ENCODE measurements around the gene ERGIC1. TPM values are rescaled to one million over a fixed set of nuclear protein-coding genes. Genes with fewer than 3 reads are reported as not detected.

The ERGIC1 gene
- total RNA-seq, 1 donor from 2014 or later: 201 TPM

DNA sequence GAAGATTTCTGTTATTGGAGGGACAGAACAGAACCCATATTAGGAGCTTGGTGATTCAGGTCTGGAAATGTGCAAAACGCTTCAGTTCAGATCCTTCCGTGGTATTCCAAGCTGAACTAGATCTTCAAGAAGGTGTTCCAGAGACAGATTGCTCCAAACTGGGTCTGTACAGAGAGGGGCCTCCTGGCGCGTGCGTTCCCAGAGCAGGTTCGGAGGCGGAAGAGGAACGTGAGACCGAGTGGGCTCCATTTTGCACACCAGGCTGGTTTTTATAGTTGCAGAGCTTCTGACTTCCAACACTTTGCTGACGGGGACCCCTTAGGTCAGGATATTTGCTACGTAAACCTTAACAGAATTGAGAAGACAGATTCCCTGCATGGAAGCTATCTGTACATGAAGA, 108.5 kb downstream of the ERGIC1 start:
- DNase-seq (ENCODE audit: low spot score): no peak

DNA sequence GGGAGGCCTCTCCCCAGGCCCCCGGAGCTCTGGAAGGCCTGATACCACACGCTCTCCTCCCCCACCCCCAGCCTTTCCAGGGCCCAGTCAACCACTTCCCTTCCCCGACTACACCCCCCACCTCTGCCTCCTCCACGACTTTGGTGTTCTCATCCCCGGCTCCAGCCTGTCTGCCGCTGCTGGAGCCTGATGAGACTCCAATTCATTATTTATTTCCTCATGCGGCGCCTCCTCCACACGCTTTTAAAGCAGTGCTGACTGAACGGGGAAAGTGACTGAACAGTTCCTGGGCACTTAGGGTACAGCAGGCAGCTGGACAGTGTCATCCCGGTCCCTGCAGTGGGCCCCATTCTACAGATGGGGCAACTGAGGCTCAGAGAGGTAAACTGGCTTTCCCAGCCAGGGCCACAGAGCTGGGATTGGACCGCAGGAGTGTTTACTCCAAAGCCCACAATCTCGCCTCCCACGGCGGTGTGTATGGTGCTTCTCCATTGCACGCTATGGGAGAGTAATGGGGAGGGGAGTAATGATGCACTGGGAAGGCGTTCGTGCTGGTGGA, 109.3 kb downstream of the ERGIC1 start:
- no peak for DNase-seq (ENCODE audit: low spot score)

DNA sequence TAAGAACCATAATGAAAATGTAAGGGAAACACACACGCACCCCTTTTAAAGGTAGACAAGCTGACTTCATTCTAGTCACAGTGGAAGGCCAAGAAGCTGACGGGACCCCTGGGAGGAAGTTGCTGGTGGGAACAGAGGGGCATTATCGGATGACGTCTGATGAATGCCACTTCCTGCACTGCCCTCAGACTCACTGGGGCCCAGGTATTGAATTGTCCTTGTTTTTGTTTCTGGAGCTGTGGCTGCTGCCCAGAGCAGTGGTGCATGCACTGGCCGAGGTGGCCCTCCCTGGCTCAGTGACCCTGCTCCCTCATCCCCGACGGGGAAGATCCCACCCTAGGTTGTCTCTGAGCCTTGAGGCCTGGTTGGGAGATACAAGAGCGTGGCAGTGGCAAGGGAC, 109.9 kb downstream of the ERGIC1 start:
- no peak for DNase-seq (ENCODE audit: low spot score)

DNA sequence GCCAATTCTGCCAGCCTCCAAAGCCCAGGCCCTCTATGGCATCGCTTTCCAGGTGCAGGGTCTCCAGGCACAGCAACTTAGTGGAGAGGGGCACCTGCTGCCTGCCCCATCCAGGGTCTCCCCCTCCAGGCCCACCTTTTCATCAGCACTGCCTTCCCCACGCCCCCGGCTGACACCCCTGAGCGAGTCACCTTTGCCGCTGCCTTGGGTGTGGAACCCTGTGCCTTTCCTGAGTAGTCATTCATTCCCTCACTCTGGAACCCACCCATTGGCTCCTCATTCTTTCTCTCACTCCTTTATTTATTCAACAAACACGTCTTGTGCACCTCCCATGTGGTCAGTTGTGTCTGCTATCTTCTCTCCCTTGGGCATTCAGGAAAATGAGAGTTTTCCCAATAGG, 110.7 kb downstream of the ERGIC1 start:
- DNase-seq (ENCODE audit: low spot score): no peak

DNA sequence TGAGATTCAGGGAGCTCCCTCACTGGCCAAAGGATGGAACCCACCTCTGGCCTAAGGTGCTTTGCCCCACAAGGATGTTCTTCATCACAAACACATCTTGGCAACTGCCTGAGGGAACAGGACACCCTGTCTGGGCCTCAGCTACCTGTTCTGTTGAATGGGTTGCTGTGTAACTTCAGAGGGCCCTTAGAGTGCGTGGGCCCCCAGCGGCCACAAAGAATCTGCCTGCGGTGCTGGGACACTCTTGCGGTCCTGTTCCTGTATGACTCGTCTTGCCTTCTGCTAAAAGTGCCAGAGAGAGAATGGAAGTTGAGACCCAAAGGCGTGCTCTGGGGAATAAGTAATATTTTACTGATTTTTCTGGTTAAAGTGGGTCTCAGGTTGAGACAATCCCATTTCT, 111.1 kb downstream of the ERGIC1 start:
- DNase-seq (ENCODE audit: low spot score): no peak

DNA sequence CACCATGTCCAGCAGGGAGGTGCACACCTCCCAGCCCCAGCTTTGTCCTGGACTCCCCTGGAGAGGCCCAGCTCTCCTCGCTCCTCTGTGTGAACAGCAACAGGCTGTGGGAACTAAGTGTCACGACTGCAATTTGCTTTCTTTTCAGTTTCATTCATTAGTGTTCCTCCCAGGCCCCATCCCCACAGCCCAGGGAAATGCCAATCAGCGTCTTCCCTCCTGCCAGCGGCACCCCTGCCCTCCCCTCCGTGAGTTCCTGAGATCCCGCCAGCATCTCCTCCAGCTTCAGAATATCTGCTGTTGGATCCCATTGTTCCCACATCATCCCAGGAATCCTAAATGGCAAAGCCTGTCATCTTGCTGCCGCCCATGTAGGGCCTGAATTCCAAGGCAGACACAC, 112.1 kb downstream of the ERGIC1 start:
- DNase-seq (ENCODE audit: low spot score): no peak

DNA sequence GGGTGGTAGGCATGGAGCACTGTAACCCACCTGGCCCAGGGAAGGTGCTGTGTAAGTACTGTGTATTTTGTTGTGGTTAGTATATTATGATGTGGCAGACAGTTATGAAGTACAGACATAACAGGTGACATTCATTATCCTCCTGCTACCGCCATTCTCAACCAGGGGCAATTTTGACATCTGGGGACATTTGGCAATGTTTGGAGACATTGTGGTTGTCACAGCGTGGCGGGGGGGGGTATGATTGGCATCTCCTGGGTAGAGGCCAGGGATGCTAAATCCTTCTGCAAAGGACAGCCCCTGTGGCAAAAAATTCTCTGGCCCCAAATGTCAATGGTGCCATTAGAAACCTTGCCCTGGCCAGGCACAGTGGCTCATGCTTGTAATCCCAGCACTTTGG, 115.4 kb downstream of the ERGIC1 start:
- DNase-seq (ENCODE audit: low spot score): no peak

DNA sequence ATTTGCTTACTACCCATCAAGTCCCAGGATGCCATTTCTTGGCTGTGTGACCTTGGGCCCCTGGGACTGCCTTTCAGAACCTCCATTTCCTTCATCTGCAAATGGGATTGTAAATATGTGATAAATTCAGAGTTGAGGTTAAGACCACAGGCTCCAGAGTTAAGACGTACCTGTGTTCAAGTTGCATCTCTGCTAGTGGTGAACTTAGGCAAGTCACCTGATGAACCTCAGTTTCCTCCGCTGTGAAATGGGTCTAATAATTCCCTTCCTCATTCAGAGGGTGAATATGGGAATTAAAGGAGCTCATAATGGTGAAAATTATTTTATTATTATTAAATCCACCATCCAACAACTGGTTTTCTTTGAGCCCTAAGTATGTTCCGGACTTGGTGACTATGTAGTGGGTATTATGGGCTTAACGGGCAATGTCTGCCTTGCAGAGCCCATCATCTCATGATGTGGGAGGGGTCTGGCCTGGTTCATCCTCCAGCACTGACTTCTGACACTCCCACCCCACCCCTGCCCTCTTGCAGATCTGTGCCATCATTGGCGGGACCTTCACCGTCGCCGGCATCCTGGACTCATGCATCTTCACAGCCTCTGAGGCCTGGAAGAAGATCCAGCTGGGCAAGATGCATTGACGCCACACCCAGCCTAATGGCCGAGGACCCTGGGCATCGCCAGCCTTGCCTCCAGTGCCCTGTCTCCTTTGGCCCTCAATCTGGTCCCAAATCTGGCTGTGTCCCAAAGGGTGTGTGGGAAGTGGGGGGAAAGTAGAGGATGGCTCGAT, 116.3 kb downstream of the ERGIC1 start:
- DNase-seq (ENCODE audit: low spot score): no peak

DNA sequence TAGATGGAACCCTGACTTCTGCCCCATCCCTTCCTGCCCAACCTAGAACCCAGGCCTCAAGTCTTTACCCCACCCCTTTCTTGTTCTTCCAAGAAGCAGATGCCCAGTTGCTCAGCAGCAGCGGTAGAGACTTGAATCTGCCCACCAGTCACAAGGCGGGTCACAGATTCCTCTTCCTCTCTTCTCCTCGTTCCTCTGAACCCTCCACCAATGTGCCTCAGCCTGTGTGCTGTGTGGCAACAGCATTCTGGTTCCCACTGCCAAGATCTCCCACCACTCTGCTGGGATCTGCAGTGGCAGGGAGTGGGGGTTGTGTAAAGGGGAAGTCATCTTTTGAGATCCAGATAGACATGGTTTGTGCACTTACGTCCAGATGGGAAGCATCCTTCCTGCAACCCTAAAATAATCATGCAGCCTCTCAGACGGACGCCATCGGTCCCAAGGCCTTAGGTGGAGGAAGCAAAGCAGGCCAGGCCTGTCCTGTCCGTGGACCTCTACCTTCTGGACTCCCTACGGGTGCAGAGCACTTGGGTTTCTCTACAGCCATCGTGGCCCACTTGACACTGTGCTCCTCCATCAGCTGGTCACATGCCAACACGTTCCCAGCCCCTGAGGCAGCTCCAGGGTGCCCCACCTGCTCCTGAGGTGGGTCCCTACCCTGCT, 117.5 kb downstream of the ERGIC1 start:
- no peak for DNase-seq (ENCODE audit: low spot score)

DNA sequence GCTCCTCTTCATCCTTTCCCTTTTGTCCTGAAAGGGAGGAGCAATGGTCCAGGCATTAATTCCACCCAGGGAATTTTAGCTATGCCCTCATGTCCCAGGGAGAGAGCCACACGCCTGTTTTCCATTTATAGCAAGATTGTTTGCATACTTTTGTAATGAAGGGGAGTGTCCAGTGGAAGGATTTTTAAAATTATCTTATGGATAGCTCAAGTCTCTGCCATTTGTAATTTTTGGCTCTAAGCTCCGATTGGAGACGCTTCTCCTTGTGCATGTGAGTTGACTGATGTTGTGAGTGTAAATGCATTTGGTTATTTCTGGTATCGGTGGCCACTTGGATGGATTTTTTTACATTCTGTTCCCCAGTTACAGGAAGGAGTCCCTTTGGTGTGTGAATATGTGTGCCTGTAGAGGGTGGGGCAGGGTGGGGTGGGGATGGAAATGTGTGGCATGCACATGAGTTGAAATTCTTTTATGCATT, 118.0 kb downstream of the ERGIC1 start:
- DNase-seq (ENCODE audit: low spot score): no peak

DNA sequence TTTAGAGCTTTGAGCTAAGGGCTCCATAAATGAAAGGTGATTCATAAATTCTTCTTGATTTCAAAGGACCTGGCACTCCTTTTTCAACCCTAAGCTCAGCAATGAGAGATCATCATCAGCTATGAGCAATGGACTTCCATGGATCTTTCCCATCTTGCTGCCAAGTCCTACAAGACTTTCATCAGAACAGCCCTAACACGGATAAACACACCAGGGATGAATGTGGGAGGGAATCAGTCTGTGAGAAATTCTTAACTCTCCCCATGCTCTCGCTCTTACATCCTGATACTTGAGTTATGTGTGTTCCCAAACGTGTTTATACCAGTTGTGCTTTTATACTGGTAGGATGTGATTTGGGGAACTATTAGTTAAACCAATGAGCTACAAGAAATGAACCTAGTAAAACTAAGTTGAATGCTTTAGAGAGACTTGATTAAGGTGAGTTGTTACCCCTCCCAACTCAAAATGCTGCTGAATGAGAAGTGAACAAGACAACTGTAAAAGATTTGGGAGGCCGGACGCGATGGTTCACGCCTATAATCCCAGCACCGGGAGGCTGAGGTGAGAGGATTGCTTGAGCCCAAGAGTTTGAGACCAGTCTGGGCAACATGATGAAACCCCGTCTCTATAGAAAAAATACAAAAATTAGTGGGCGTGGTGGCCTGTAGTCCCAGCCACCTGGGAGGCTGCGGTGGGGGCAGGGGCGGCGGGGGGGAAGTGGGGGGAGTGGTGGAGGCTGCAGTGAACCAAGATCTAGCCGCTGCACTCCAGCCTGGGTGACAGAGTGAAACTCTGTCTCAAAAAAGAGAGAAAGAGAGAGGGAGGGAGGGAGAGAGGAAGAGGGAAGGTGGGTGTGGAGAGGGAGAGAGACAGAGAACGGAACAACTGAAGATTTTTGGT, 120.0 kb downstream of the ERGIC1 start:
- DNase-seq (ENCODE audit: low spot score): no peak

DNA sequence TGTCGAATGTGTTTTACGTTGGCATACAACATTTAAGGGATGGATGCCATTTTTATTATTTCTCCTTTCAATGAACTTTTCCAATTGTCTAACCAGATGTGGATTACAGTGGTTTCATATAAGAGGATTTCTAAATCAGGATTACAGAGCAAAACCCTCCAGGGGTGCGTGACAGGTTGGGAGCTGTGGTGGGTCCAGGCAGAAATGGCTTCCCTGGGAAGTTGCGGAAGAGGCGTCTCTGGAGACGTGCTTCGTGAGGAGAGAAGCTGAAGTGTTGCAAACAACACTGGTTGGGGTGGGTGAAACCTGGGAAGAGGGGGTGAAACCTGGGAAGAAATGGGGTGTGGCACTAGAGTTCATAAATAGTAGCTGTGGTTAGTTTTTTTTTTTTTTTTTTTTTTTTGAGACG, 120.7 kb downstream of the ERGIC1 start:
- no peak for DNase-seq (ENCODE audit: low spot score)

DNA sequence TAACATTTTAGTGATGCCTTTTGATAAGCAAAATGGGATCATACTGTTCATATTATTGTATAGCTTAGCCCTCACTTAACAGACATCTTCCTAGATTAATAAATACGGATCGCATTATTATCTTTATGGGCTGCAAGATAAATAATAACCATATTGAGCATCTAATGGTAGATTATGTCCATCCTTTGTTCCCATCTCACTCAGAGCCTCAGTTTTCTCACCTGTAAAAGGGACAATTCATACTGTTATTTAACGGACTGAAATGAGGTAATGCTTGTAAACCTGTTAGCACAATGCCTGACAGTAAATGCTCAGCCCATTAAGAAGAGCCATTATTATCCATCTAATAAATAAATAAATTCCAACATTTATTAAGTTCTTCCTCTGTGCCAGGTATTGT, 122.2 kb downstream of the ERGIC1 start:
- no peak for DNase-seq (ENCODE audit: low spot score)

DNA sequence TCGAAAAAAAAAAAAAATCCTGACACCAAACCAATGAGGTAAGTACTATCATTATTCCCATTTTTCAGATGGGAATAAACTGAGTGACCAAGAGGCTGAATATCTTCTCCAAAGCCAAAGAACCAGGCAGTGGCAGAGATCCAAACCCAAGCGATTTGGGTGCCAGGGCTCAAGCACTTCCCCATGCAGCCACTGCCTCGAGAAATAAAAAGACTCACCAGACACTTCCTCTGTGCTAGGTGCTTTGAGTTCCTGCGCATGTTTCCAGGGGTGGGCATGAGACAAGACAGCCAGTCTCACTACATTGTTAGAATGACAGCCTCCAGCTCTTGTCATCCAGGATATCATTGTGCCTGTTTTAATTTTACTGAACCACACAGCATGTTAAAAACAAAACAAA, 122.9 kb downstream of the ERGIC1 start:
- no peak for DNase-seq (ENCODE audit: low spot score)

DNA sequence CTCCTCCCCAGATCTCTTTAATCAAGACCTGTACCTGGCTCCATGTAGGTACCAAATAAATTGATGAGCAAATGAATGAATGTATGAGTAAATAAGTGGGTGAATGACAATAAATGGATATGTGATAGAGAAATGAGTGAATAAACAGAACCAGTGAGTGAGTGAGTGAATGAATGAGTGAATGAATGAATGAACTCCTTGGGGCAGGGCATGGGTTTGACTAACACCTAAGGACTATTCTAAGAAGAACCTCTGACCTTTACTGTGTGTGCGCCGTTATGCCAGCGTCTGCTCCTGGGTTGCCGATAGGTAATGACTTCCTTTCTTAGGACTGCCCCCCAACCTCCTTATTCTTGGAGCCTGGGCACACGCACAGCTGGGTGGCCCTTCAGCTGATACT, 123.4 kb downstream of the ERGIC1 start:
- no peak for DNase-seq (ENCODE audit: low spot score)

DNA sequence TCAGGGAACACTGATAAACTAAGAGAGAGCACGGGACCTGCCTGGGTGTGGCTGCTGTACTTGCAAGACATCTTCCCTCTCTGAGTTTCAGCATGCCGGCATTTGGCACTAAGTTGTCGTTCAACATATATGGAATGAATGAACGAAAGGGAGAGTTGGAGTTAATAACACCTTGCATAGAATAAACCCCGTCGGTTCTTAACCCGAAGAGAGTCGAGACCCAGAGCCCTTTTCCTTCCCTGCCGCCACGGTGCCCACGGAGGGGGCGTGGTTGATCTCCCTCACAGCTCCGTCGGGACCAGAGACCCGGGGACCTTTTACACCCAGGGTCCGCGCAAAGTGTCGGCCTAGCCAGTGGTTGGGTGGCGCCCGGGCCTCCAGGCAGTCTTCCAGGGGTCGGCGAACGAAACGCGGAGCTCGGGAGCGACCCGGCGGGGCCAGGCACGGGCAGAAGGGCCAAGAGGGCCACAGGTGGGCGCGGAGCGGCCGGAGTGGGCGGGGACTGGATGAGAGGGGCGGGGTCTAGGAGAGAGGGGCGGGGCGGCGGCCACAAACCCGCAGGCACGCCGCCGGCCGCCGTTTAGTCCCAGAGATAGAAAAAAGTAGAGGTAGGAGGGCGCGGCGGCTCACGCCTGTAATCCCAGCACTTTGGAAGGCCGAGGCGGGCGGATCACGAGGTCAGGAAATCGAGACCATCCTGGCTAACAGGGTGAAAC, 124.4 kb downstream of the ERGIC1 start:
- peak; percentile 93 for DNase-seq (ENCODE audit: low spot score)

DNA sequence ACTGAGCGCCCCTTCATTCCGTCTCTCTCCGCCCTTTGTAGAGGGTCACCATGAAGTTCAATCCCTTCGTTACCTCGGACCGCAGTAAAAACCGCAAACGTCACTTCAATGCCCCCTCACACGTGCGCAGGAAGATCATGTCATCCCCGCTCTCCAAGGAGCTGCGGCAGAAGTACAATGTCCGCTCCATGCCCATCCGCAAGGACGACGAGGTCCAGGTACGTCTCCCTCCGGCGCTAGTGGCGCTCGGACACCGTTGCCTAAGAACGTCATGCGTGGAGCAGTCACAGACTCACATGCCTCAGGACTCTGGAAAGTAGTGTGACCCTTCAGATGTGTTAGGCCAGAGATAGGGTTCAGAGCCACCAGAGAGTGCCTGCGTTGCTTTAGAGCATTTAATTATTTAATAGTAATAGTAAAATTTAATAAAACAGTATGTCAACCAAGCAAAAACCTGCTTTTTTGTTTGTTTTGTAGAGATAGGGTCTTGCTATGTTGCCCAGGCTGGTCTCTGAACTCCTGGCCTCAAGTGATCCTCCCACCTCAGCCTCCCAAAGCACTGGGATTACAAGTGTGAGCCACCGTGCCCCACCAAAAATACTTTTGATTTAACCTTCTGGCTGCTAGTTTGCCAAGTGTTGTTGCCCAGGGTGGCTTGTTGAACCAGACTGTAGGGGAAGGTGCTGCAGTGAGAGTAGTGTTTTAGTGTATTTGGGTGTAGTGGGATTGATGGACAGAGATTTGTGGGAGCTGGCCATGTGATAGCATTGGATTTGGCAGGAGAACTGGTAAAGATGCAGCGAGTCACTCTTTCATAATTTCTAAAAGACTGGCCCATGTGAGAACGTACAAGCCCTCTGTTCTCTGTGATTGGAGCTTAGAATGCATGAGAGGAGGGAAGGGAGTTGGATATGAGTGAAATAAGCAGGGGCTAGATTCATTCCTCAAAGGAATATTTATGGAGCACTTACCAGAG, 126.1 kb downstream of the ERGIC1 start:
- no peak for DNase-seq (ENCODE audit: low spot score)

DNA sequence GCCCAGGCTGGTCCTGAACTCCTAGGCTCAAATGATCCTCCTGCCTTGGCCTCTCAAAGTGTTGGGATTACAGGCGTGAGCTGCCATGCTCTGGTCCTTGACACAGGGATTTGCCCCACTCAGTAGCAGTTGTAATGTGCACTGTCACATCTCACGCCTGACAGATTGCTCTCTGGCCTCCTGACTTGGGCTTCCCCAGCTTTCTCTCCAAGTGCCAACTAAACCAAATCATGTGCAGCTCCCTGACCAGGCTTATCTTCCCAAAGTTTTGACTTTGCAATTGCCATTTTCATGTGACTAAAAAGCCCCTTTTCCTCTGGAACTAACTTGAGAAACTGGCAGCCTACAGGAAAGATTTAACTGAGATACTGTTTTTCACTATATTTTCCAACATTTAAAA, 135.9 kb downstream of the ERGIC1 start:
- DNase-seq (ENCODE audit: low spot score): no peak

DNA sequence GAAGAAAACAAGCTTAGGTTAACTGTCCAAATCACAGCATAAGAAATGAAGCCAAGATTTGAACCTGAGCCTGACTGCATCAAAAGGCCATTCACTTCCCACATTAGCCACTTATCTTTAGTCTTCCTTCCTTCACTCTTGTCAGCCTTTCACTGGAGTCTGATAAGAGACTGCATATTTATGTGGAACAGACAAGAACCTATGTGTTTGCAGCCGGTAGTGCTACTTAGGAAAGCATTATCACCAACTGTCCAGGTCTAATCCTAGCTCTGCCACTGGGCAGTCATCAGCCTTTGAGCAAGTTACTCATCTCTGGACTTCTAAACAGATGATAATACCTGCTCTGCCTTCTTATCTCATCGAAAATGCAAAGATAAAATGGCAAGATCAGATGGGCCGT, 137.4 kb downstream of the ERGIC1 start:
- no peak for DNase-seq (ENCODE audit: low spot score)

DNA sequence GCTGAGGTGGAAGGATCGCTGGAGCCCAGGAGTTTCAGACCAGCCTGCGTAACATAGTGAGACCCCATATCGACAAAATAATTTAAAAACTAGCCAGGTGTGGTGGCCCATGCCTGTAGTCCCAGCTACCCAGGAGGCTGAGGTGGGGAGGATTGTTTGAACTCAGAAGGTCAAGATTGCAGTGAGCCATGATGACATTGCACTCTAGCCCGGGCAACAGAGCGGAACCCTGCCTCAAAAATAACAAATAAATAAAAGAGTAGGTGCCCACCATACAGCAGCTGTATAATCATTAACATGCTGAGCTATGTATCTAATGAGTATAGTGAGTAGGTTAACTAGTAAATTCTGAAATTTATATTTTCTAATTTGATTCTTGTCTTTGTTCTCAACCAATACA, 138.5 kb downstream of the ERGIC1 start:
- no peak for DNase-seq (ENCODE audit: low spot score)

Measured in mesenteric fat pad (tissue), 1 donor.